CD4-positive, alpha-beta T cell (primary cell): ENCODE measurements around the gene BCL2L11. TPM values are rescaled to one million over a fixed set of nuclear protein-coding genes. Genes with fewer than 3 reads are reported as not detected.

Experiments used
- ATAC-seq: fragments of 200-7000 bp; cut with Tn5 transposase; one replicate; pipeline ENCODE4 v1.10.0; 2022; ENCODE audit warnings: mild to moderate bottlenecking; ENCODE audit not compliant: poor library complexity
- CTCF ChIA-PET: fragments of 350-600 bp; sonication (Branson Sonifier 250); formaldehyde crosslinking; loops from one replicate; lab custom pipeline; 2021; ENCODE audit warnings: antibody characterized with exemption, inconsistent platforms; lab: Charles Lee
- POLR2A ChIA-PET: fragments of 350-600 bp; sonication (Branson Sonifier 250); formaldehyde crosslinking; loops from one replicate; lab custom pipeline; 2021; ENCODE audit warnings: antibody characterized with exemption, inconsistent platforms; lab: Charles Lee
- DNase-seq, 14 experiments: peaks; one replicate each; pipeline ENCODE4 v3.0.0-alpha.2; 2013 to 2020; ENCODE audit warnings: mixed read lengths in 2 of 14
- H3K27ac ChIP-seq, 2 donors: one replicate each; pipeline versions ENCODE4 v1.5.1 to v1.7.0; 2013; ENCODE audit warnings: low read length in 2 of 2, low read depth in 1 of 2, mild to moderate bottlenecking in 1 of 2
- H3K27me3 ChIP-seq, 2 experiments: 1 replicate in 1 of 2; 2 replicates in 1 of 2; pipeline versions ENCODE4 v1.6.1 to v1.7.0; 2013; ENCODE audit warnings: low read length in 2 of 2, control low read depth in 1 of 2, mild to moderate bottlenecking in 1 of 2, moderate library complexity in 1 of 2; ENCODE audit not compliant: insufficient read depth in 2 of 2, control insufficient read depth in 1 of 2
- H3K36me3 ChIP-seq: one replicate; pipeline ENCODE4 v1.6.1; 2013; ENCODE audit warnings: low read length, control low read depth; ENCODE audit not compliant: insufficient read depth
- H3K4me1 ChIP-seq: one replicate; pipeline ENCODE4 v1.6.1; 2013; ENCODE audit warnings: low read length, control low read depth; ENCODE audit not compliant: insufficient read depth
- H3K4me3 ChIP-seq: one replicate; pipeline ENCODE4 v1.5.1; 2013; ENCODE audit warnings: mild to moderate bottlenecking, low read length, moderate library complexity
- H3K9me3 ChIP-seq, 2 experiments: 1 replicate in 1 of 2; 2 replicates in 1 of 2; pipeline versions ENCODE4 v1.6.1 to v1.7.0; 2013; ENCODE audit warnings: low read length in 2 of 2, mild to moderate bottlenecking in 2 of 2, control low read depth in 1 of 2, moderate library complexity in 1 of 2; ENCODE audit not compliant: control insufficient read depth in 1 of 2, insufficient read depth in 1 of 2
- H3K27ac Mint-ChIP-seq: one replicate; pipeline ENCODE4 v1.8.0; 2020; ENCODE audit warnings: mixed read lengths
- H3K27me3 Mint-ChIP-seq: one replicate; pipeline ENCODE4 v1.8.0; 2021; ENCODE audit warnings: mixed read lengths
- H3K36me3 Mint-ChIP-seq: one replicate; pipeline ENCODE4 v1.8.0; 2021; ENCODE audit warnings: low read depth, mixed read lengths
- H3K4me1 Mint-ChIP-seq: one replicate; pipeline ENCODE4 v1.8.0; 2021; ENCODE audit warnings: low read depth, mixed read lengths
- H3K4me3 Mint-ChIP-seq: one replicate; pipeline ENCODE4 v1.8.0; 2020; ENCODE audit warnings: mild to moderate bottlenecking, mixed read lengths
- H3K9me3 Mint-ChIP-seq: one replicate; pipeline ENCODE4 v1.8.0; 2020; ENCODE audit warnings: mixed read lengths
- CTCF ChIP-seq: fragments of 200-600 bp; IDR thresholded peaks from one replicate; pipeline ENCODE4 v1.8.0; 2022; ENCODE audit warnings: antibody characterized with exemption, mild to moderate bottlenecking
- intact Hi-C, 2 experiments: fragments of 100-400 bp; cut with DNase I in 1 of 2; cut with micrococcal nuclease in 1 of 2; formaldehyde crosslinking; loops; one replicate each; pipeline versions ENCODE4 v1.15.1 to v1.9.0; 2023 to 2025; cut with DNase I, micrococcal nuclease
- total RNA-seq, 174 experiments: library from RNA in 2 of 174; stranded (reverse) in 2 of 174; gene quantifications; one replicate each; pipeline ENCODE4 v1.2.3 and lab custom pipeline; 2021 to 2026

BCL2L11 gene
- total RNA-seq, 2 experiments from 2014 or later = 48.6 to 50.1 TPM

- H3K4me1 Mint-ChIP-seq = no peaks in the 10 kb centered on the region
- POLR2A ChIA-PET = interaction anchor here (0.6 kb wide), 1 partner anchor 16 kb away, joined by 3 read pairs; no protein-coding TSS in a partner anchor
- Histone ChIP-seq H3K4me1 (no peaks in the 10 kb centered on the region), H3K27me3 (no peaks in the 10 kb centered on the region), H3K9me3 (no peaks in the 10 kb centered on the region), H3K36me3 (peaks cover 18% of the 10 kb centered on the region), H3K27ac (no peak overlapping the region), H3K4me3 (no peak overlapping the region)
- H3K4me3 Mint-ChIP-seq = no peak overlapping the region
- H3K9me3 Mint-ChIP-seq = no peaks in the 10 kb centered on the region
- H3K27me3 Mint-ChIP-seq = no peaks in the 10 kb centered on the region
- TF ChIP-seq CTCF = no peak
- ATAC-seq (no peak), DNase-seq (no peak)
- CTCF ChIA-PET = no interaction called here
- H3K36me3 Mint-ChIP-seq = peaks cover 40% of the 10 kb centered on the region
- intact Hi-C loops = no loop called here
- no peak overlapping the region for H3K27ac Mint-ChIP-seq
These were observed 28.2 kb downstream of the BCL2L11 start for GRCh38 chr2:111148925-111149324.

- intact Hi-C loops = no loop called here
- ChIA-PET CTCF (no interaction called here), POLR2A (interaction anchor here (0.6 kb wide), 1 partner anchor 469 kb away, joined by 3 read pairs; no protein-coding TSS in a partner anchor)
- Mint-ChIP-seq H3K27ac (no peak overlapping the region), H3K9me3 (no peaks in the 10 kb centered on the region), H3K36me3 (peaks cover 43% of the 10 kb centered on the region), H3K27me3 (no peaks in the 10 kb centered on the region), H3K4me3 (no peak overlapping the region), H3K4me1 (peaks cover 5% of the 10 kb centered on the region)
- Histone ChIP-seq H3K27me3 (no peaks in the 10 kb centered on the region), H3K4me1 (no peaks in the 10 kb centered on the region), H3K4me3 (no peak overlapping the region), H3K27ac (no peak overlapping the region), H3K9me3 (no peaks in the 10 kb centered on the region), H3K36me3 (peaks cover 21% of the 10 kb centered on the region)
- ATAC-seq (no peak), DNase-seq (no peak)
- no peak for TF ChIP-seq CTCF
These were observed 29.3 kb downstream of the BCL2L11 start for GRCh38 chr2:111149882-111150455.

GRCh38 chr2:111154758-111155157 is 34.0 kb downstream of the BCL2L11 start:
- intact Hi-C loops = no loop called here
- H3K36me3 ChIP-seq = peaks cover 23% of the 10 kb centered on the region
- H3K4me3 ChIP-seq = no peak overlapping the region
- Mint-ChIP-seq H3K4me3 (no peak overlapping the region), H3K27ac (no peak overlapping the region), H3K36me3 (peaks cover 44% of the 10 kb centered on the region), H3K9me3 (no peaks in the 10 kb centered on the region), H3K4me1 (peaks cover 42% of the 10 kb centered on the region), H3K27me3 (no peaks in the 10 kb centered on the region)
- H3K27ac ChIP-seq = no peak overlapping the region
- H3K4me1 ChIP-seq = peaks cover 2% of the 10 kb centered on the region
- H3K9me3 ChIP-seq = no peaks in the 10 kb centered on the region
- no peak for ATAC-seq
- CTCF ChIA-PET = interaction anchor here (0.6 kb wide), 1 partner anchor 9 kb away, joined by 5 read pairs; no protein-coding TSS in a partner anchor
- TF ChIP-seq CTCF = no peak
- DNase-seq = no peak
- POLR2A ChIA-PET = no interaction called here
- no peaks in the 10 kb centered on the region for H3K27me3 ChIP-seq
